ENCODE data around the gene GPR139.
A peak's percentile ranks its signal among the peaks of the same experiment; 100 is the strongest.

GPR139 gene

DNA sequence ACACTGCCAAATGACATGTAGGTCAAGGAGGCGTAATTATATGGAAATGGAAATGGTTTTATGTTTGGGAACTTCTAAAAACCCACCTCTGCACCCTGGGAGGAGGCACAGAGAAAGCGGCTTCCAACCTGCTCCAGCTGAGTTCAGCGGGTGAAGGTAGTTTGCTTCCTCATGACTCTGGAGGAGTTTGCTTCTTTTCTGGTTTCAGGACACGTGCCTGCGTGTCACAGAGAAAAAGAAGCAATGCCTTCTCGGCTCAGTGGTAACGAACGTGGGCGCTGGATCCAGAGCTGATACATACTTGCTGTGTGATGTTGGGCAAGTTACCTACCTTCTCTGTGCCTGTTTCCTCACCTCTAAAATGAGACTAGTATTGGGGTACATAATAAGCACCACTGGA, 22.1 kb downstream of the GPR139 start:
- DNase-seq = no peak

DNA sequence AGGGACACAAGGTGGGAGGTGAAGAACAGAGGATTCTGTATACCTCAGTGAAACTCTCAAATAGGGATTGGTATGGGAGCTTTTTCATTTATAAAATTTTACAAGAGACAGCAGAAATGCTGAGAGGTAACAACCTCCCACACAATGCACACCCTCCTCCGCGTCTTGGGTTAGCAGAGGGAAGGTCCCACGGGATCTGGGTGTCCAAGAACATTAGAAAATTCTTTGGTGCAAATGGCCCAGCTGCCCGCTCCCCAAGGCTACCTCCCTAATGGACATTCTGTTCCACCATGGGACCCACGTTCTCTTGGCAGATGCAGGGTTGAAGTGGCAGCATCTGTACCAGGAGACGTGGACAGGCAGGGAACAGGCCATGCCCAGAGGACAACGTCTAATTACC, 22.5 kb downstream of the GPR139 start:
- DNase-seq = no peak

DNA sequence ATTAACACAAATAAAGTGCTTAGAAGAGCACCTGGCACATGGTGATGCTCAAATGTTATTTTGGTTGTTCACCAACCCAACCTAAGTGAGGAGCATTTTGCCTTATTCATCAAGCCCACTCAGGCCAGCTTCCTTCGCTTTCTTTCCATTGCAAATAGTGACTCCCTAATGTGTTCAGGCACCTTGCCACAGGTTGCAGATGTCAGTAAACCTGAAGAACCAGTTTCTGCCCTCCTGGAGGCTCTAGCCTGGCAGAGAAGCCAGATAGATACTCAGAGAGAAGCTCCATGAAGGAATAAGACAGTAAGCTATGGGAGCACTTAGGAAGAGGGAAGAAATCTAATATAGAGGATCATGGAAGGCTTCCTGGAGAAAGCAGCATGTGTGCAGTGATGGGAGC, 23.9 kb downstream of the GPR139 start:
- no peak for DNase-seq

DNA sequence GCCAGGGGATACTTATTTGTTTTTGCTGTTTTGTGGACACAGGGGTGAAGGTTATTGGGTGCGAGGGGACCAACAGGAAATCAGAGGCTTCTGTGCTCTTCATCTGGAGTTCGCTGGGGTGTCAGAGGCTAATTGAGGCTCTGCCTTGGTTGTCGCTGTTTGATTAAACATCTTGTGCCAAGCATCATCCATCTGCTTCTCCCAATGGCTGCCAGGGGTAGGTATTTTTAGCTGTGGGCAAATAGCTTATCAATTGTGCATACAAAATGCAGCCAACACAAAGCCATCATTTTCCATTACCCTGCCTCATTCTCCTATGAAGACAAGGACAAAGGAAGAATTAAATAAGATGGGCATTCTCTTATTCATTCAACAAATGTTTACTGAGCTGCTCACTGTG, 27.8 kb downstream of the GPR139 start:
- no peak for DNase-seq

DNA sequence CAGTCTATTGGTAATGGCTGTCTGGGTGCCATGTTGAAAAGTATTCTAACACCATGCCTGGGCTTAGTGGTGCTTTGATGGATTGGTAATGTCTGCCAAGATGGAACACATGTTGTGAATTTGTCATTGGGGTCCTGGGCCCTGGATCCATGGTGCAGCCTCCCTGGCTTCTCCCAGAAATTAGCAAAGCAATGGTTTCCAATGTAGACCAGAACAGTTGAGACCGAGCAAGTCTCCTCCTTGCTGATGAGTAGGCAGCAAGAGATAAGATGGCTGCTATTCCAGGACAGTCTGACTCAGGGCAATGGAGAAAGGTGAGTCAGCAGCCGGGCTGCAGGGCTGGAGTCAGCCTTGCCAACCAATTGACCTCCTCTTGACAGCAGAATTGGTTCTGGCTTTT, 30.8 kb downstream of the GPR139 start:
- no peak for DNase-seq

DNA sequence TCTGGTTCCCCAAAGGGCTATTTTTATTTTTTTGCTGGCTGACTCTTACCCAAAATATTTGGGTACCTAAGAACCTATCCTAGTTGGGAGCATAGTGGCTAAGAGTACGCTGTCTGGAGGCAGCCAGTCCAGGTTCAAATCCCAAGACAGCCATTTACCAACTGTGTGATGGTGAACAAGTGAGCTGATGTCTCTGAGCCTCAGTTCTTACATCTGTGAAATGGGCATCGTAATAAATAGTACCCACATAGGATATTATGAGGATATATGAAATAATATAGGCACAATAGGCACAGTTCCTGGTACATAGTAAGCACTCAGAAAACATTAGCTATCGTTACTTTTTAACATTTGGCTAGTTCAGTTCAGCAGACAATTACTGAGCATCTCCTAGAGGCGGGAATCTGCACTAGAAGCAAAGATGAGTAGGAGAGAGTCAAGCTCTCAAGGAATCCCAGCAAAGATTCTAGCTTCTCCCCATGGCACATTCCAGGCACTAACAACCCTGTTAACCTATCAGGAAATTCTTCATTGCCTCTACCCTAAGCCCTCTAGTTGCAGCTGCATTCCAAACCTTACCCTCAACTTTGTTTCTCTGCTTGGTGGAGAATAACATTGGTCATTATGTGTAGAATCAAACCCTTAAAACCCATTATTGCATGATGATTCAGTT, 31.6 kb downstream of the GPR139 start:
- no peak for DNase-seq

DNA sequence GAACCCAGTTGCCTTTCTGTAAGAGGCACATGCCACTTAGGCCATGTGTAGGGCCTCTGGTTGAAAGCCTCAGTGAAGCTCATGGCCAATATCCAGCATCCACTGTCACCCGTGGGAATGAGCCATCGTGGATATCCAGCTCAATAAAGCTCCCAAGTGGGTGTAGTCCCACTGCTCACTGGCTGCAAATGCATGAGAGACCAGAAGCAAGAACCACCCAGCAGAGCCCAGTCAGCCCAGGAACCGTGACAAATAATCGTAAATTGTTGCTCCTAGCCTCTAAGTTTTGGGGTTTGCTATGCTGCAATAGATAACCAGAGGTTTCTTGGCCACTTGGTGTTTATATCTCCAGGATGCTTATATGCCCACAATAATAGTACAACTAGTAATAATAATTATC, 33.7 kb downstream of the GPR139 start:
- no peak for DNase-seq

DNA sequence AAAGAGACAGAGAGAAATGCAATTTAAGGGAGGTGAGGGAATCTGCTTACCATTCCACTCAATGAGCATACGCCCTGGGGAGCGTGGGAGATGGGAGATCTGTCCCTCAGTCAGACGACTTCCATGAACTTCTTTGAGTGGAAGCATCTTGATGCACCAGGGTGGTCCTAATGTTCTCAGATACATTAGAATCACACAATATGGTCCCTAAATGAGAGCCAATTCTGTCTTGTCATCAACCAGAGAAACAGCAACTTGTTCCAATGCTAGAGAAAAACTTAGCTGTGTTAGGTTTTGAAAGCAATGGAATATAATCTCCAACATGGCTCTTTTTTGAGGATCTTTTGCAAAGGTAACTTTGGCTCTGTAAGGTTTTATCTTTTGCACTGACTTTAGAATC, 44.1 kb downstream of the GPR139 start:
- no peak for DNase-seq

DNA sequence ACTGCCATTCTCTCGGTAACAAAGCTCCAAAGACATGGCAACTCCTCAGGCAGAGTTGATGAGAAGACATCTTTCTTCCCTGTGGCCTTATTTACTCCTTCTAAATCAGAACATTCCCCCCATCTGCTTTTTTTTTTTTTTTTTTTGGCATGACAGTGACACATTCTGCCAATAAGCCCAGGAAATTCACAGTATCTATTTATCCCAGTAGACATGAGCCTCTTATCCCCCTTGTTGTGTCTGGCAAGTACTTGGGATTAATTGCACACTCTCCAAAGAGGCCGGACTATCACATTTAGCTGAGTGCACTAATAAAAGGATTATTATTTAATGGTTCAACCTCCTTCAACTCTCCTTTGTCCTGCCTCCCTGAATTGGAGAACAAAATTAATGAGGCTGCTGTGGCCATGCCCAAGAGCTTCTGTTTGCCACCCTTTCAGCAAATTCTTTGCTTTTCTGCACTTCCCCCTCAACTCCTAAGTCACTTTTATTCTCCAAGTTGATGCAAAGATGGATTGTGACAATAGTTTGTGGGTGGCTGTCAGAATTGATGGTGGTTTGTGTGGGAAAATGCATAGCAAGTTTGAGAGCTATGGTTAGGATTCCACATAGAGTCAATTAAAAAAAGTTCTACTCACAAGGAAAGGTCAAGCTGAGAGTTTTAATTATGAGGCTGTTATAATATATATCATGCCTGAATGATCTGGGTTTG, 47.2 kb downstream of the GPR139 start:
- no peak for DNase-seq

DNA sequence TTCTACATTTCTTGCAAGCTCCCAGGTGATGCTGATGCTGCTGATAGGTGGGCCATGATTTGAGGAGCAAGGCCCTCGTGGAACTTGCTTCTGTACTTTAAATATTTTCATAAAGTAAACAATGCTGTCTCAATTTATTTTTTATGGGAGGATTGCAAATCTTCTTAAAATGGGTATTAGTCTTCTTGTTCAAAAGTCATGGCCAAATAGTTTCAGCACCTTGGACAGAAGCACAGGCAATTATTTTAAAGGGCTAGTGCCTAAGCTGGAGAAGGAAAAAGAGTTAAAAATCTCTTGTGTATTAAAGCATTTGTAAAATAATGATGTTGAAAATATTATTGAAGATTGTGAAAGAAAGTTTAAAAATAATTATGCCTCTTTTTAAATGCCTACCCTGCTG, 50.5 kb downstream of the GPR139 start:
- DNase-seq = peak; percentile 2

DNA sequence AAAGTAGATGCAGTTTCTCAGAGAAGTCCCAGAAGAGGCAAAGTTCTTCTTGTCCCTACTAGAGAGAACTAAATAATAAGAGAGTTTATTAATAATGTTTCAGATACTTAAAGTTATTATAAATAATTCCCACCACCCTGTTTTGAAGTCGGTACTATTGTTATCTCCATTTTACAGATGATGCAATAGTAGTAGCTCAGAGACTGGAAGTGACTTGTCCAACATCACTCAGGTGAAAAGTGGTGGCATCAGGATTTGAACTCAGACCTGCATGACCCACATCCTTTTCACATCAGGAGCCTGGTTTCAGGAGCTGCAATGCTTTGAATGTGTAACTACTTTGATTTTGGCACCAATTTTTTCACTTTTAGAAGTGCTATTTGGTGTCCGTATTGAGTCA, 52.7 kb downstream of the GPR139 start:
- DNase-seq = no peak

DNA sequence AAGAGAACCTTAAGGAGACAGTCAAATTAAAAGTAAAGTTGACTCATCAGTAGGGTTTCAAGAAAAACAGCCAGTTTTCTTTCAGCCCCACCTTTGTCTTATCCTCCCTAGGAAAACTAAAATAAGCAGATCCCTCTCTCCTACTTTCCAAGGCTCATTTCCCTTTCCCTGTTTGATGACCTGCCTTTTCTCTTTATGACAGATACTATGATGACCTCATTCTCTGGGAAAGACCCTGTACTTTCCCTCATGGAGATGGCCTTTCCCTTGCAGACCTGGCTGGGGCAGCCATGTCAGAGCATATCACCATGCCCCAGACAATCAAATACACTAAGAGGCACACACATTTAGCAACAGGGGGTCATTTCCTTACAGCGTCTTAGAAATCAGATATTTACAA, 53.6 kb downstream of the GPR139 start:
- no peak for DNase-seq

DNA sequence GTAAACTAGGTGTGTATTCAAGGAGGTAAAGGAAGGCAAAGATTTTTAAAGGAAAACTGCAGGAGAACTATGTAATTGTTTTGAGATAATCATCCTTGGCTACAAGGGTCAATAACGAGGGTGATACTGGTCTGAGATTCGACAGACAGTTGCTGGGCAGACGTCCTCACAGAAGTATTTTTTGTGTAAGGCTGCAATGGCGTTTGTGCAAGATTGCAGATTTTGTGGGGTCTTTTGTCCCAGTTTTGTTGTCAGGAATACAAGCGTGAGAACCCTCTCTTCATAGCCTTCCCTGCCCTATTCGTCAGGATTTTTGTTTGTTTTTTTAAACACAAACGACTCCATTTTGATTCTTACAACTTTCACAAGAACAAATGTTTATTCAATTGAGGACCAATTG, 57.5 kb downstream of the GPR139 start:
- DNase-seq = no peak

DNA sequence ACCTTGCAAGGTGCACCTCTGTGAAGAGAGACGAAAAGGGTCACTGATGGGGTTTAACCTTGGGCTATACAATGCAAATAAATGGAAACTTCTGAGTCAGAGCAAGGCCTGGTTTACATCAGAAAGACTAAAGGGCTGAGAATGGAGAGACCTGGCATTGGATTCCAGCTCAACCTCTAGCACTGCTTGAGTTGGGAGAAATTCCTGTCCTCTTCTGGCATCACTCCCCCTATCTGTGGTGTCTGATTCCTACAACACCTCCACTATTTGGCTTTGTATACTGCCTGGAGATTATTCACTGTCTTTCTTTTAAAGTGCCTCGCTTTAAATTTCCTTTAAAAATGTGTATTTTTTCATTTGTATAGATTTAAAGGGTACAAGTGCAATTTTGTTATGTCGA, 68.8 kb downstream of the GPR139 start:
- DNase-seq = no peak

DNA sequence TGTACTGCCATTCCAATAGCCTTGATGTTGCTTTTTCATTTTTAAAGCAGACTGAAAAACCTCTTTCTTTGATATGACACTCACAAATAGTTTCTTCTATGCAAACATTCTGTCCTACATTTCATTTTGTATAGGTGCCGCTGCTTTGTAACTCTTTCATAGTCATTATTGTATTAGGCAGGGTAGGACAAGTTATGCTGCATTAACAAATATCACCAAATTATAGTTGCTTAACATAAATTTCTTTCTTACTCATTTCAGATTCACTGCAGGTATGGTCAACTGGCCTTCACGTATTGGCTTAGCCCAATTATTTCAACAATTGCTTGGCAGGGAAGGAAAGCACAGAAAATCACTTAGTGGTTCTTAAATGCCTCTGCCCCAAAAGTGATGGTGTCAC, 70.8 kb downstream of the GPR139 start:
- DNase-seq = no peak

DNA sequence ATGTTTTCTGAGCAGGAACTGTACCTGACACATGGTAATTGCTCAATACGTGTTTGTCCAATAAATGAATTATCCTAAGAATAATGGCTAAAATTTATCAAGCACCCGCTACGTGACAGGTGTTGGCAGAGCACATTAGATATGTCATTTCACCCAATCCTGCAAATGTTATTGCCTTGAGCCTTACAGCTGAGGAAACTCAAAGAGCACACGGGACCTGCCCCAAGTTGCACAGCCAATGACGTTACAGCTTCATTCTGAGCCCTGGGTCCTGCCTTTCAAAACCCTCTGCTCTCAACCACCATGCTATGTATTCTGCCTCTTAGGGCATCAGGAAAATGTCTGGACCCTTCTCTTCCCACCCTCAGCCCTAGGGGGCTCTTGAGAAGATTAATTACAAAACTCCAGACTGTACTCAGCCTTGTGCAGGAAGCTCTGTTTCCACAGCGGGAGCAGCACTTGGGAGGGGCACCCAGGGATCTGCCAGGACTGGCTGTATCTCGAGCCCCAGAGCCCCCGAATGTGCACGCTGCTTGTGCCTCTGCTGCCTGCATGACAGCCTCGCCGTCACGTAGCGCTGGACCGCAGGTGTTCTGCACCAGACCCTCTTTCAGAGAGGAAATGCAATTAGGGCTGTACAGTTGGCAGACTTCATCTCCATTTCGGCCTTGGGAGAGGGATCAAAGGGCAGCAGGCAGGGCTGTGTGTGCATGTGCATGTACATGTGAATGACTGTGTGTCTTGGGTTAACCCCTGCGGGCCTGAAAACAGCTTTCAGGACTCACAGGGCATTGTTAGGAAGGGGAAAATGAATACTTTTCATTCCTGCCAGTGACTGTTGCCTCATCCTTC, 71.6 kb downstream of the GPR139 start:
- DNase-seq = no peak

DNA sequence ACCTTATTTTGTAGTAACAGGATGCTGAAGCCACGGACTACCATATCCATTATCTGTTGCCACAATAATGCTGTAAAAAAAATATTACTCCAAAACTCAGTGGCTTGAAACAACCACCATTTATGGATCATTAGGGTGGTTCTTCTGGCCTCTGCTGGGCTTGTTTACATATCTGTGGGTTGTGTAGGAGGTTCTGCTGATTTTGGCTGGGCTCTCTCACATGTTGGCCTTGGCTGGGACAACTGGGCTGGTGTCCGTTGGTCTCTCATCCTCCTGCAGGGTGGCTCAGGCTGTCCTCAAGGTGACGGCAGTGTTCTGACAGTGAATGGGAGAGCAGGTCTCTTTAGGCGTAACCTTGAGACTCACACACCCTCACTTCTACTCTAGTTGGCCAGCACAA, 76.0 kb downstream of the GPR139 start:
- DNase-seq = no peak

DNA sequence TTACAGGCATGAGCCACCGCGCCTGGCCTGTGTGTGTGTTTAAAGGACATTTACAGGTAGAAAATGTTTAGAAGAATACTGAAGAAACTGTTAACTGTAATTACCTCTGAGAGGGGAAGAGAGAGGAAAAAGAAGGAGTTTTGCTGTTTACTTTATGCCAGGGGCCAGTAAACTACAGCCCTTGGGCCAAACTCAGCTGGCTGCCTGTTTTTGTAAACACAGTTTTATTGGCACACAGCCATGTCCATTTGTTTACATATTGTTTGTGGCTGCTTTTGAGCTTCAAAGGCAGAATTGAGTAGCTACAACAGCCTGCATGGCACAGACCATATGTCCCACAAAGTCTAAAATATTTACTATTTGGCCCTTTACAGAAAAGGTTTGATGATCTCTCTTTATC, 76.4 kb downstream of the GPR139 start:
- DNase-seq = no peak

DNA sequence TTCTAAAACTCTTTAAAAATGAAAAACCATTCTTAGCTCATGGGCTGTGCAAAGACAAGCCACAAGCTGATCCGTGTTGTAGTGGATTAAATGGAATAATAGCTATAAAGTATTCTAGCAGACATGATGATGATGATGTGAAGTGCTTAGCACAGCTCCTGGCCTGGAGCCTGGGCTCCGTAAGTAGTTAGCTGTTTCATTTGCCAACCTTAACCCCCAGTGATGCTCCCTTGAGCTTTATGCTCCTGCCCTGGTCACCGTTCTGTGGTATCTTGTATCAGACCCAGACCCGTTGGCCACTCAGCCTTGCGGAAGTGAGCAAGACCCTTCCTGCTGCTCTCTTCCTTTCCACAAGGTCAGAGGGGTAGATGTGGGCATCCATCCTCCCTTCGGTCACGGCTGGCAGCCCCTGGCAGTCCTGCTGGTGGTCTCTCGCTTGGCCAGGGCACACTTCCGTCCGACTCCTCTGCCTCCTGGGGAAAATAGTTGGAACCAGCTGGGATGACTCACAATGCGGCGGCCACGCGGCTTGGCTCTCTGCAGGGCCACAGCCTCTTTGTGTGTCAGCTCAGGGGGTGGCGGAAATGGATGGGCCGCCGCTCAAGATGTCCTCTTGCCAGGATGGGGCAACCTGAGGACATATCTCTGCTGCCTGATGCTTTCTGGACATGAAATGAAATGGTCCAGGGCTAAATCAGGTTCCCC, 79.1 kb downstream of the GPR139 start:
- no peak for DNase-seq

DNA sequence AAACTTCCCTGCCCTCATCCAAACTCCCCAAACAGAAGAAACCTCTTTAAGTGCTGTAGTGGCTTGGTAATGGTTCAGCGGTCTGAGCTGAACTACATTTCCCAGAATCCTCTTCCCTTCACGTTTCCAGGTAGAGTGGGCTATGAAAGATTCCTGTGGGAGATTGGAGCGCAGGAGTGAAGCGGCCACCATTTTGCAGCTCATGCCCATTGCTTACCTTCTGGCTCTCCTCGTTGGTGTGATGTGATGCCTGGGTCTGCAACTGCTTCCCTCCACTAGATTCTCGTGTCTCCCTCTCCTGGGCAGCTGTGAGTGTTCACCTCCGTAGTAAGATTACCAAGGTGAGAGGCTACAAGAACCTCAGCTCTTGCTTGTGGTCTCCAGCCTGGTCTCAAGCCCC, 82.1 kb downstream of the GPR139 start:
- no peak for DNase-seq

DNA sequence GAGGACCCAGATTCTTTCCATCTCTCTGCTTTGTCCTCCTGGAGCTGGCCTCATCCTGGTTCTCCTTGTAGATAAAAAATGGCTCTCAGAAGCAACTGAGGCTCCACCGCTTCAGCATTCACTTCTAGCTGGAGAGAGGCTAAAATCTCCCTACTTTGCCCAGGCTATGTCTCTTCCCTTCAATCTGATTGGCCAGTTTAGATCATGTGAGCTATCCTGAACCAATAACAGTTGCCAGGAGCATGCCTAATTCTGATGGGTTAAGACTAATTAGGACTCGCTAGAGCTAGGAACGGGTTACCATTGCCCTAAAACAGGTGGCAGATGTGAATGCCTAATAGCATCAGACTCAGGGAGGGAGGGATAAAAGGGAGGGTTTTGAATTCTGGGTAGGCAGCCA, 89.6 kb downstream of the GPR139 start:
- no peak for DNase-seq

Measured in kidney glomerular epithelial cell (primary cell).